Spleen (tissue), 7 donors: ENCODE measurements around the gene DTX1.

ENCODE experiments used
- POLR2A ChIP-seq, 3 donors: fragments of 450-650 bp; IDR thresholded peaks; one replicate each; pipeline ENCODE4 v1.5.1; 2017; ENCODE audit warnings: antibody characterized with exemption in 3 of 3, mild to moderate bottlenecking in 1 of 3
- POLR2AphosphoS5 ChIP-seq, 3 donors: sonication (generic); formaldehyde crosslinking; IDR thresholded peaks; one replicate each; pipeline ENCODE4 v1.5.1; 2017; ENCODE audit warnings: antibody characterized with exemption in 3 of 3
- TF ChIP-seq, protein P1 (sequence below), 11 experiments: fragments of 200-600 bp in 7 of 11; fragments of 450-650 bp in 4 of 11; sonication (generic) in 4 of 11; IDR thresholded peaks in 8 of 11; conservative IDR thresholded peaks in 3 of 11; 1 replicate in 7 of 11; 2 replicates in 4 of 11; pipeline versions ENCODE4 v1.4.0 to v1.8.0; 2016 to 2021; ENCODE audit warnings: antibody characterized with exemption in 11 of 11, inconsistent platforms in 4 of 11, mild to moderate bottlenecking in 1 of 11
- donor health status: DM: no; HTN: no; CAD: no; lungs with moderate emphysema.
- donor health status: DM: no; HTN: no; CAD: no.
- donor health status: DM: no; HTN: no; CAD: no.

DNA sequence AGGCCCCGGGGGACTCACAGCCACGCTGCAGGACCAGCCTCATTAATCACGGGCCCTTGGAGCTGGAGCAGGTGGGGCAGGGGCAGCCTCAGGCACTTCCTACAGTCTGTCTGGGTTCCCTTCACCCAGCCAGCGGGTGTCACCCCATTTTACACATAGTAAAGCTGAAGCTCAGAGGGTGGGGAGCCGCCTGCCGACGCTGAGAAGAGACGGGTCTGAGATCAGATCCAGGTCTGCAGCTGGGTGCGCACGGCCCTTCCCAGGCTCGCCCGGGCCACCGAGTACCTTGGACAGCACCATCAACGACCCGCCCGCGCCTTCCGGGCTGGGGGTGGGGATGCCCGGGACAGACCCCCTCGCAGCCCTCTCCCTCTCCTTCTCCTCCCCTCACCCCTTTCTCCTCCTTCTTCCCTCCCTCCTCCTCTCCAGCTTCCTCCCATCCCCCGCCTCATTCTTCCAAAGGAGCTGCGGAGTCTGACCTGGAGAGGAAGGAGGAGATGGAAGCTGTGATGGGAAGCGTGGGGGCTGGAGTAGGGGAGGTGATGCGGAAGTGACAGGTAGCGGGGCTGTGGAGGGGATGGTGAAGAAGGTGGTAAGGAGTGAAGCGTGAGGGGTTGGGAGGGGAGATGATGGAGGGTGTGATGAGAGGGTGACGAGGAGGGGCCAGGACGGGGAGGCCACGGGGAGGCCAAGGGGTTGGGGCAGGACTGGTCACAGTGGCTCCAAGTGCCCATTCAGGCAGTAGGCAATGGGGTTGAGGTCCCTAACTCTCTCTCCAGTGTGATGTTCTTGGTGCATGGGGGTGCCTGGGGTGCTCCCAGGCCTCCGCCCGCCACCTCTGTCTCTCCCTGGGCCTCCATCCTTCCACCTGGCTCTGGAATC lies 8.8 kb downstream of the DTX1 start:
- TF ChIP-seq, protein P1, sequence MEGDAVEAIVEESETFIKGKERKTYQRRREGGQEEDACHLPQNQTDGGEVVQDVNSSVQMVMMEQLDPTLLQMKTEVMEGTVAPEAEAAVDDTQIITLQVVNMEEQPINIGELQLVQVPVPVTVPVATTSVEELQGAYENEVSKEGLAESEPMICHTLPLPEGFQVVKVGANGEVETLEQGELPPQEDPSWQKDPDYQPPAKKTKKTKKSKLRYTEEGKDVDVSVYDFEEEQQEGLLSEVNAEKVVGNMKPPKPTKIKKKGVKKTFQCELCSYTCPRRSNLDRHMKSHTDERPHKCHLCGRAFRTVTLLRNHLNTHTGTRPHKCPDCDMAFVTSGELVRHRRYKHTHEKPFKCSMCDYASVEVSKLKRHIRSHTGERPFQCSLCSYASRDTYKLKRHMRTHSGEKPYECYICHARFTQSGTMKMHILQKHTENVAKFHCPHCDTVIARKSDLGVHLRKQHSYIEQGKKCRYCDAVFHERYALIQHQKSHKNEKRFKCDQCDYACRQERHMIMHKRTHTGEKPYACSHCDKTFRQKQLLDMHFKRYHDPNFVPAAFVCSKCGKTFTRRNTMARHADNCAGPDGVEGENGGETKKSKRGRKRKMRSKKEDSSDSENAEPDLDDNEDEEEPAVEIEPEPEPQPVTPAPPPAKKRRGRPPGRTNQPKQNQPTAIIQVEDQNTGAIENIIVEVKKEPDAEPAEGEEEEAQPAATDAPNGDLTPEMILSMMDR (IDR thresholded peaks at IDR 0.05 in 8 of 11, conservative IDR thresholded peaks at IDR 0.05 in 3 of 11): no peak
- TF ChIP-seq POLR2A (IDR thresholded peaks at IDR 0.05): no peak
- peak in 2 of 3 donors; percentile 31 to 51 for TF ChIP-seq POLR2AphosphoS5 (IDR thresholded peaks at IDR 0.05)
